ENCODE results near the gene PIEZO1. TPM values are rescaled to one million over a fixed set of nuclear protein-coding genes. Genes with fewer than 3 reads are reported as not detected.
A peak's percentile ranks its signal among the peaks of the same experiment; 100 is the strongest.

Gene PIEZO1
- total RNA-seq, 1 donor from 2014 or later: 45.9 TPM

DNA sequence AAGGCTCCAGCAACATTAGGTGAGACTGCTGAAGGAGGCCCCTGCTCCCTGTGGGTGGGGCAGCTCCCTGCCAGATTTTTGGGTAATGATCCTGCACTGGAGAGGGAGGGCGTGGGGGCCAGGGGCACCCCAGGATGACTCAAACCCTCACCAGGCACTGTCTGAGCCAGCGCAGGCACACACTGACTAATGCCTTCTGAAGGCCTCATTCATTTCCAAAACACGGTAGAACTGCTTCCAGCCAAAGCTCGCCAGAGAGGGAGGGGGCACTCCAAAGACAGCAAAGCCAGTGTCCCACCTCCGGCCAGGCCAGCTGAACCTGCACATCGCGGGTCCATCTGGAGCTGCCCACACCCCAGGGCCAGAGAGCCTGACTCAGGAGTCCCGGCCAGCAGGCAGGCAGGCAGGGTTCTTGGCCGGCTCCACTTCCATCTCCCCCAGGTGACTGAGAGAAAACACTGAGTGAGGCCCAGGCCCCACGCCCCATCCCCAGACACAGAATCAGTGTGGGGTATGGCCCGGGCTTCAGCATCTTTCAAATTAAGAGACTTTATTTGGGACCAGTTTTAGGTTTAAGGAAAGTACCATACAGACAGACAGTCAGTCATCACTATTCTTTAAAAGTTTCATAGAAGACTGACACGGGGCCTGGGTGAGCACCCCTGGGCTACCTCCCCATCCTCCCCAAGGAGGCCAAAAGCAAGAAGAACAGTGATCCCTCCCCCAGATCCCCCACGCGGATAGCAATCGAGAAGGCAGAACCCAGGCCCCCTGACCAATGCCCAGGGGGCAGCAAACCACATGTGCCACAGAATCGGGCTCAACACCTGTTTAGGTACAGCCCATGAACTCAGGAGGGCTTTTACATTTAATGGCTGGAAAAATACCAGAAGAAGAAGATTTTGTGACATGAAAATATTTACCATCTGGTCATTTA is 2.3 kb downstream of the PIEZO1 start:
- Histone ChIP-seq H3K4me1 (ENCODE audit: control insufficient read depth in 3 of 3, insufficient read depth in 3 of 3, low read length in 3 of 3) (peaks cover 20 to 44% (median 24%) of the 10 kb centered on the region in 3 donors), H3K4me3 (ENCODE audit: low read length in 3 of 3) (peak overlapping the region in 1 of 3 donors; percentile 30), H3K27me3 (ENCODE audit: control insufficient read depth in 3 of 3, insufficient read depth in 3 of 3, low read length in 3 of 3) (peaks cover under 1 to 24% (median 8%) of the 10 kb centered on the region in 3 donors), H3K36me3 (ENCODE audit: control insufficient read depth in 3 of 3, insufficient read depth in 3 of 3, low read length in 3 of 3) (no peaks in the 10 kb centered on the region), H3K9ac (ENCODE audit: low read depth in 1 of 3, low read length in 3 of 3) (peak overlapping the region in 2 of 3 donors; percentile 4 to 25), H3K9me3 (ENCODE audit: control insufficient read depth in 3 of 3, low read length in 3 of 3) (no peaks in the 10 kb centered on the region), H3K27ac (ENCODE audit: low read depth, low read length) (no peak overlapping the region)

DNA sequence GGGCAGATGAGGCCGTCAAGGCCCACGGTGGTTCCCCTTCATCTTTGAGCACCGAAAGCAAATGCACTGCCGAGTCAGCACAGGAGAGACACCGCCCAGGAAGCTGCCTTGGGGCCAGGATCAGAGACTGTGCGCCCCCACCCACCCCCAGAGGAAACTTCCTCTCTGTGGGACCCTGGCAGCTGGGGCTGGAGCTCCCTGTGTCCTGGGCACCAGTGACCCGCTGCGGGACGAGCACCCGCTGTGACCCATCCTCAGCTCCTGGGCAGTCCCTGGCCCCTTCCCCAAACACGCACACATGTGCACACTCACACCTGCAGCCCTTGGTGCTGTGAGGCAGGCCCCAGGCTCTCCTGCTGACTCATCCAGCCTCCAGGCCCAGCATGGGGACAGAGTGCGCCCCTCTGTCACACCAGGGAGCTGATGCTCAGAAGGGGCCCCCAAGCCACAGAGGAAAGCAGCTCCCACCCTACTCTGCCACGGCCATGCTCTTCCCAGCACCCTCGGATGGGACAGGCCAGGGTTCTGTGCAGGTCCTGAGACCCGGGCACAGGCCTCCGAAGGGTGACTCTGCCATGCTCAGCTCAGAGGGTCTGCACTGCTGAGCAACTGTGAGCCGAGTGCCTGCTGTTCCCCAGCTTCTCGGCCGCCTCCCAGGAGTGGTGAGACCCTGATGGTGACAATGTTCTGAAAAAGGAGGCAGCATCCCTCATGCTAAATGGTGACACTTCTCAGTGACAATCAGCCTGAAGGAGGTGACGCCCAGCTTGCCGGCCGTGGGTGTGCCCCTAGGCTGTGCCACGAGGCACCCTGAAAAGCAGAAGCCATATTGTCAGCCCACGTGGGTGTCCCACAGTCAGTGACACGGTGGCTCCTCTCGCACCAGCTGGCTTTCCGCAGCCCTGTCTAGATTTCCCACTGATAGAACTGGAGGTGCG is 3.6 kb downstream of the PIEZO1 start:
- peaks cover 3 to 24% (median 8%) of the 10 kb centered on the region in 3 donors for H3K27me3 ChIP-seq (ENCODE audit: control insufficient read depth in 3 of 3, insufficient read depth in 3 of 3, low read length in 3 of 3)
- peaks cover 20 to 44% (median 24%) of the 10 kb centered on the region in 3 donors for H3K4me1 ChIP-seq (ENCODE audit: control insufficient read depth in 3 of 3, insufficient read depth in 3 of 3, low read length in 3 of 3)
- no peak overlapping the region for H3K27ac ChIP-seq (ENCODE audit: low read depth, low read length)
- no peaks in the 10 kb centered on the region for H3K36me3 ChIP-seq (ENCODE audit: control insufficient read depth in 3 of 3, insufficient read depth in 3 of 3, low read length in 3 of 3)
- H3K9ac ChIP-seq (ENCODE audit: low read depth in 1 of 3, low read length in 3 of 3): peak overlapping the region in 1 of 3 donors; percentile 3
- H3K4me3 ChIP-seq (ENCODE audit: low read length in 3 of 3): no peak overlapping the region
- no peaks in the 10 kb centered on the region for H3K9me3 ChIP-seq (ENCODE audit: control insufficient read depth in 3 of 3, low read length in 3 of 3)

DNA sequence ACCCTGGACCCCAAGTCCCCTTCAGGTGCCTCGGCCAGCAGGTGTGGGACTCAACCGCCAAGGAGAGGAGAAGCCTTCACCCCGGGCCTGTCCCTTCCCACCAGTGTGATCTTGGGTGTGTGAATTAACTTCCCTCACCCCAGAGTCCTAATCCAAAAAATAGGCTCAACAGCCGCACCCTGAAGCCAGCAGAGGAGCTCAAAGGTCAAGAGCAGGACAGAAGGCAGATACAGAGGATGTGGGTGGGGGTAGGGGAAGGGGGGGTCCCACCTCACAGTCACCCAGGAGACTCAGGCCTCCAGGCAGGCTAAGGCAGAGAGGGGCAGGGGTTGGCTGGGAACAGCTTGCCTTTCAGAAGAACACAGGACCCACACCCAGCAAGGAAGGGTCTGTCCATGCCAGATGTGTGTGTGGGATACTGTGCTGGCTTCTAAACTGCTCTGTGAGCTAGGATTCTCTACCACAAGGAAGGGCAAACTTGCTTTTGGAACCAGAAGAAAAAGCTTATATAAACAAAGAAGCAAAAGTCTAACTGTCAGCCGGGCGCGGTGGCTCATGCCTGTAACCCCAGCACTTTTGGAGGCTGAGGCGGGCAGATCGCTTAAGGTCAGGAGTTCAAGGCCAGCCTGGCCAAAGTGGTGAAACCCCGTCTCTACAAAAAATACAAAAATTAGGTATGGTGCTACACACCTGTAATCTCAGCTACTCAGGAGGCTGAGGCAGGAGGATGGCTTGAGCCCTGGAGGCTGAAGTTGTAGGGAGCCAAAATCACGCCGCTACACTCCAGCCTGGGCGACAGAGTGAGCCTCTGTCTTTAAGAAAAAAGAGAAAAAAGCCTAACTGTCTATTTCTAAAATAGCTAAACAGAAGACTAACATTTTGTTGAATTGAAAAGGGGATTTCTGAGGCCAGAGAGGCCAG is 4.6 kb downstream of the PIEZO1 start:
- no peaks in the 10 kb centered on the region for H3K9me3 ChIP-seq (ENCODE audit: control insufficient read depth in 3 of 3, low read length in 3 of 3)
- H3K36me3 ChIP-seq (ENCODE audit: control insufficient read depth in 3 of 3, insufficient read depth in 3 of 3, low read length in 3 of 3): no peaks in the 10 kb centered on the region
- peaks cover 3 to 20% (median 4%) of the 10 kb centered on the region in 3 donors for H3K27me3 ChIP-seq (ENCODE audit: control insufficient read depth in 3 of 3, insufficient read depth in 3 of 3, low read length in 3 of 3)
- H3K4me1 ChIP-seq (ENCODE audit: control insufficient read depth in 3 of 3, insufficient read depth in 3 of 3, low read length in 3 of 3): peaks cover 16 to 44% (median 24%) of the 10 kb centered on the region in 3 donors
- no peak overlapping the region for H3K9ac ChIP-seq (ENCODE audit: low read depth in 1 of 3, low read length in 3 of 3)
- no peak overlapping the region for H3K27ac ChIP-seq (ENCODE audit: low read depth, low read length)
- no peak overlapping the region for H3K4me3 ChIP-seq (ENCODE audit: low read length in 3 of 3)

DNA sequence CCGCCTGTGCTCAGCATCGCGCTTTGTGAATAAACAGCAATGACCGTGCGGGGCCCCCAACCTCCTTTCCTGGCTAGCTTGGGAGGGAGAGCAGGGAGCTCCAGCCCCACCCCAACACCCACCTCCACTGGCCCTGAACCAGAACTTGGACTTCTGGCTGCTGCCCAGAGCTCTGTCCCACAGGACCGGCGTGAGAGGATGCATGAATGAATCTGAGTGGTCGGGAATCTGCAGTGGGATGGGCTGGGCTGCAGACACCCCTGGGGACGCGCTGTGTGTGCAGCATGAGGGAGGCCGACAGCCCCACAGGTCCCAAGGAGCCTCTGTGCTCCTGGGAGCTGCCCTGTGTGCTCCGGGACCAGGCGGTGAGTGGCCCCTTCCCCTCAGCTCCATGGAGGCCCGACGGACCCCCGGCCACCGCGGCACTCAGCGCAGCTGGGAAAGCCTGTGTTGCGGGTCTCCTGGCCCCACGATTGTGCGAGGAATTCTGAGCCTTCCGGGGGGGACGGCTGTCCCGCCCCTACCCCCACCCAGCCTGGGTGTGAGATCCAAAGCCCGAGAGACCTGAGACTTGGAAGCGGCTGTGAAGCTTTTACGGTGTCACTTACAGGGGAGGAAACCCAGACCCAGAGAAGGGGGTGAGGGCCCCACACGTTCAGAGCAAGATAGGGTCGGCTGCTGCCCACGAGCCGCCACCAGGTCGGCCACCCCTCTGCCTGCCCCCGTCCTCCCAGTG is 5.4 kb downstream of the PIEZO1 start:
- Histone ChIP-seq H3K27ac (ENCODE audit: low read depth, low read length) (no peak overlapping the region), H3K9ac (ENCODE audit: low read depth in 1 of 3, low read length in 3 of 3) (no peak overlapping the region)

DNA sequence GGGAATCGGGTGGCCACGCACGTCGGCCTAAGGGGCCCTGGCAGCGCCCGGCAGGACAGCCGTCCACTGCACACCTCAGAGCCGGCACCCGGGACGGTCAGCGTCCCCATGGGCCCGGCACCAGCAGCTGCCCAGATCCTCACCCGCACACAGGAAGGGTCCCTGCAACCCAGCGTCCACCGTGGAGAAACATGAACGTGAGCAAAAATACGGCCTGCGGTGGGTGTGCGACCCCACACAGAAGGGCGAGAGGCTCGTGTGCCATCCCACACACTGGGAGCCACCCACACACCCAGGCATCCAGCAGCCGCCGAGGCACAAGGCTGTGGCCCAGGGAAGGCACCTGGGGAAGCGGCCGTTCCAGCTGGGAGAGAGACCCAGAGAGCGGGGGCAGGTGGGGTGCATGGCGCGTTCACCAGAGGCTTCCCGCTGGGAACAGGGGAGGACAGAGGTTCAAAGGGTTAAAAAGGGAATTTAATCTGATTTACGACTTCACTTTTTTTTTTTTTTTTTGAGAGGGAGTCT is 6.4 kb downstream of the PIEZO1 start:
- Histone ChIP-seq H3K4me3 (ENCODE audit: low read length in 3 of 3) (no peak overlapping the region), H3K4me1 (ENCODE audit: control insufficient read depth in 3 of 3, insufficient read depth in 3 of 3, low read length in 3 of 3) (peaks cover 19 to 49% (median 28%) of the 10 kb centered on the region in 3 donors), H3K9ac (ENCODE audit: low read depth in 1 of 3, low read length in 3 of 3) (no peak overlapping the region), H3K27ac (ENCODE audit: low read depth, low read length) (no peak overlapping the region), H3K9me3 (ENCODE audit: control insufficient read depth in 3 of 3, low read length in 3 of 3) (no peaks in the 10 kb centered on the region), H3K27me3 (ENCODE audit: control insufficient read depth in 3 of 3, insufficient read depth in 3 of 3, low read length in 3 of 3) (peaks cover 3 to 19% (median 10%) of the 10 kb centered on the region in 3 donors), H3K36me3 (ENCODE audit: control insufficient read depth in 3 of 3, insufficient read depth in 3 of 3, low read length in 3 of 3) (no peaks in the 10 kb centered on the region)

More for the DNA sequence above, 5.4 kb downstream of the PIEZO1 start:
- H3K4me3 ChIP-seq (ENCODE audit: low read length in 3 of 3): no peak overlapping the region
- no peaks in the 10 kb centered on the region for H3K36me3 ChIP-seq (ENCODE audit: control insufficient read depth in 3 of 3, insufficient read depth in 3 of 3, low read length in 3 of 3)
- peaks cover 3 to 20% (median 8%) of the 10 kb centered on the region in 3 donors for H3K27me3 ChIP-seq (ENCODE audit: control insufficient read depth in 3 of 3, insufficient read depth in 3 of 3, low read length in 3 of 3)
- no peaks in the 10 kb centered on the region for H3K9me3 ChIP-seq (ENCODE audit: control insufficient read depth in 3 of 3, low read length in 3 of 3)
- peaks cover 16 to 45% (median 25%) of the 10 kb centered on the region in 3 donors for H3K4me1 ChIP-seq (ENCODE audit: control insufficient read depth in 3 of 3, insufficient read depth in 3 of 3, low read length in 3 of 3)

DNA sequence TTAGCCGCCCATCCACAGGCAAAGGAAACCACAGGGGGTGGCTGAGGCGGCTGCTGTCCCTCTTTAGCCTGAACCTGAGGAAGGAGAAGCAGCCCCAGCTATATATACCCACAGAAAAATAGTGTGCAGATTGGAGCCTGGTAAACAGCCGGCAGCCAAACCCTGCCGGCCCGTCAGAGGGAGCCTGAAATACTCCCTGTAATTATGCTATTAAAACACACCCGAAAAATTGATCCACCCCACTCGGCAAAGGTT is 6.8 kb downstream of the PIEZO1 start:
- H3K9me3 ChIP-seq (ENCODE audit: control insufficient read depth in 3 of 3, low read length in 3 of 3): no peaks in the 10 kb centered on the region
- no peak overlapping the region for H3K4me3 ChIP-seq (ENCODE audit: low read length in 3 of 3)
- H3K36me3 ChIP-seq (ENCODE audit: control insufficient read depth in 3 of 3, insufficient read depth in 3 of 3, low read length in 3 of 3): no peaks in the 10 kb centered on the region
- H3K27me3 ChIP-seq (ENCODE audit: control insufficient read depth in 3 of 3, insufficient read depth in 3 of 3, low read length in 3 of 3): peaks cover 3 to 18% (median 10%) of the 10 kb centered on the region in 3 donors
- H3K4me1 ChIP-seq (ENCODE audit: control insufficient read depth in 3 of 3, insufficient read depth in 3 of 3, low read length in 3 of 3): peaks cover 19 to 49% (median 31%) of the 10 kb centered on the region in 3 donors
- no peak overlapping the region for H3K27ac ChIP-seq (ENCODE audit: low read depth, low read length)
- no peak overlapping the region for H3K9ac ChIP-seq (ENCODE audit: low read depth in 1 of 3, low read length in 3 of 3)

DNA sequence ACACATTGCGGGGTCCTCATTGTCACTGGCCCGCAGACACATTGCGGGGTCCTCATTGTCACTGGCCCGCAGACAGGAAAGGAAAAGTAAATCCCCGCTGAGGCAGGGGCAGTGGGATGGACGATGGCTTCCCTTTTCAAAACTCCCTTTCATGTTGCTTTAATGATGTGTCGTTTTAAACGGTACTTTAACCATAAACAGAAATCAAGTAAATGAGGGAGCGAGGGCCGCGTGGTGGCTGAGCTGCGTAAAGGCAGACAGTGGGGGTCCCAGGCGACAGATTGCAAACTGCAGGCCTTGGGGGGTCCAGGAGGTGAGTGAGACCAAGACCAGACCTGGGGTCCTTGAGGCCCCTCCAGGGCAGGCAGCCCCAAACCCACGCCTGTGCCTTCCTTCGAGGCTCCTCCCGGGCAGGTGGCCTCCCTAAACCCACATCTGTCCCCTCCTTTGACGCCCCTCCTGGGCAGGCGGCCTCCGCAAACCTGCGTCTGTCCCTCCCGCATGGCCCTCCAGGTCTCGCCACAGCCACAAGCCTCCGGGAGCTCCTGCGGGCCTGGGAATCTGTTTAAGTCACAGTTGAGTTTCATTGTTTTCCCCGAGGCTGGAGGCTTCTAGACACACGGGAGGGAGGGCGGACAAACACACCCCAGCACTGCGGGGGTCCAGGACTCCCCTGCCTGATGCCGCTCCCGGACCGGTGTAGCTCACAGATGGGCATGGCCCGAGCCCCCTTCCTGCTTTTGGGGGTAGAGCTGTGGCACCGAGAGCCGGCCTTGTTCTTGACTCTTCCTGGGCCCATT is 7.3 kb downstream of the PIEZO1 start:
- H3K9me3 ChIP-seq (ENCODE audit: control insufficient read depth in 3 of 3, low read length in 3 of 3): no peaks in the 10 kb centered on the region
- H3K36me3 ChIP-seq (ENCODE audit: control insufficient read depth in 3 of 3, insufficient read depth in 3 of 3, low read length in 3 of 3): no peaks in the 10 kb centered on the region
- H3K4me1 ChIP-seq (ENCODE audit: control insufficient read depth in 3 of 3, insufficient read depth in 3 of 3, low read length in 3 of 3): peaks cover 23 to 51% (median 34%) of the 10 kb centered on the region in 3 donors
- H3K9ac ChIP-seq (ENCODE audit: low read depth in 1 of 3, low read length in 3 of 3): no peak overlapping the region
- H3K4me3 ChIP-seq (ENCODE audit: low read length in 3 of 3): no peak overlapping the region
- no peak overlapping the region for H3K27ac ChIP-seq (ENCODE audit: low read depth, low read length)
- peaks cover 3 to 16% (median 10%) of the 10 kb centered on the region in 3 donors for H3K27me3 ChIP-seq (ENCODE audit: control insufficient read depth in 3 of 3, insufficient read depth in 3 of 3, low read length in 3 of 3)

DNA sequence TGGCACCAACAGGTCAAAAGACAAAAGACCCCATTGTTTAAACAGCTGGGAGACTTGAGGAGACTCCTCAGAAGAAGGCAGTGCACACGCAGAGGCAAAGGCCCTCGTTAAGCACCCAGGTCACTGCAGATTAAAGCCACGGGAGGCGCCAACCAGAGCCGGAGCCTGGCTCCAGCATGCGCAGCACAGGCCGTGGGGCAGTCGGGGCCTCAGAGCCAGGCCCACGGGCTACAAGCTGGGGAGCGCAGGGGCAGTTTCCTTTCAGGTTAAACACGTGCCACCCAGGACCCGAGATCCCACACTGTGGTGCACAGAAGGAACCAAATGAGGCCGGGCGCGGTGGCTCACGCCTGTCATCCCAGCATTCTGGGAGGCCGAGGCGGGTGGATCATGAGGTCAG is 9.2 kb downstream of the PIEZO1 start:
- H3K27ac ChIP-seq (ENCODE audit: low read depth, low read length): no peak overlapping the region
- no peak overlapping the region for H3K9ac ChIP-seq (ENCODE audit: low read depth in 1 of 3, low read length in 3 of 3)
- no peaks in the 10 kb centered on the region for H3K9me3 ChIP-seq (ENCODE audit: control insufficient read depth in 3 of 3, low read length in 3 of 3)
- H3K27me3 ChIP-seq (ENCODE audit: control insufficient read depth in 3 of 3, insufficient read depth in 3 of 3, low read length in 3 of 3): peaks cover 3 to 14% (median 10%) of the 10 kb centered on the region in 3 donors
- no peaks in the 10 kb centered on the region for H3K36me3 ChIP-seq (ENCODE audit: control insufficient read depth in 3 of 3, insufficient read depth in 3 of 3, low read length in 3 of 3)
- H3K4me3 ChIP-seq (ENCODE audit: low read length in 3 of 3): no peak overlapping the region
- peaks cover 36 to 41% (median 40%) of the 10 kb centered on the region in 3 donors for H3K4me1 ChIP-seq (ENCODE audit: control insufficient read depth in 3 of 3, insufficient read depth in 3 of 3, low read length in 3 of 3)
